Kidney (tissue), 14 donors: ENCODE results near the gene CTIF. TPM values are rescaled to one million over a fixed set of nuclear protein-coding genes. Genes with fewer than 3 reads are reported as not detected.

ENCODE experiments used
- DNase-seq, 5 donors: peaks; one replicate each; pipeline ENCODE4 v3.0.0-alpha.2; 2013 to 2020
- FAIRE-seq: peaks from 2 replicates; lab custom pipeline; 2012; peaks lifted over from hg19 to GRCh38; lab: Jason Lieb, UNC
- H3K27ac ChIP-seq, 2 donors: one replicate each; pipeline ENCODE4 v1.7.0; 2013; ENCODE audit warnings: low read depth in 2 of 2, low read length in 2 of 2, inconsistent platforms in 1 of 2
- H3K27me3 ChIP-seq: one replicate; pipeline ENCODE4 v1.7.1; 2013; ENCODE audit warnings: low read length, inconsistent platforms; ENCODE audit not compliant: control insufficient read depth, insufficient read depth
- H3K36me3 ChIP-seq, 3 donors: one replicate each; pipeline versions ENCODE4 v1.7.0 to v1.7.1; 2013; ENCODE audit warnings: low read length in 3 of 3, control low read depth in 1 of 3, inconsistent platforms in 1 of 3; ENCODE audit not compliant: insufficient read depth in 3 of 3, control insufficient read depth in 2 of 3
- H3K4me1 ChIP-seq, 3 donors: one replicate each; pipeline versions ENCODE4 v1.7.0 to v1.7.1; 2013; ENCODE audit warnings: low read length in 3 of 3, inconsistent platforms in 1 of 3, low read depth in 1 of 3; ENCODE audit not compliant: control insufficient read depth in 2 of 3, insufficient read depth in 2 of 3
- H3K4me3 ChIP-seq, 3 donors: one replicate each; pipeline versions ENCODE4 v1.7.0 to v1.8.1; 2013; ENCODE audit warnings: low read length in 3 of 3, control low read depth in 1 of 3, inconsistent platforms in 1 of 3
- H3K9ac ChIP-seq, 3 donors: one replicate each; pipeline versions ENCODE4 v1.7.0 to v1.7.1; 2013; ENCODE audit warnings: low read length in 3 of 3, control low read depth in 1 of 3, inconsistent platforms in 1 of 3
- H3K9me3 ChIP-seq, 3 donors: one replicate each; pipeline versions ENCODE4 v1.7.0 to v1.7.1; 2013; ENCODE audit warnings: low read length in 3 of 3, control low read depth in 1 of 3, inconsistent platforms in 1 of 3; ENCODE audit not compliant: control insufficient read depth in 2 of 3, insufficient read depth in 1 of 3
- intact Hi-C: fragments of 100-400 bp; cut with DNase I; formaldehyde crosslinking; loops from one replicate; pipeline ENCODE4 v1.11.1; 2022
- polyA plus RNA-seq: library from polyadenylated mRNA; stranded (reverse); fragments of 350-450 nt; fragmentation: Illumina TruSeq; extraction: RNeasy Lipid Tissue Mini Kit (QIAGEN cat#74804); gene quantifications from one replicate; pipeline ENCODE4 v1.2.3, GENCODE V29; 2014; ENCODE audit warnings: low read depth, low replicate concordance; ENCODE audit not compliant: insufficient read depth
- total RNA-seq: library from RNA; stranded (reverse); fragmentation: NEBNext Ultra II Directional; extraction: Animal tissue kit (Norgen Biotek cat#: 25700); gene quantifications from one replicate; pipeline ENCODE4 v1.2.1, GENCODE V29; 2021
- TF ChIP-seq, protein P1 (sequence below): IDR thresholded peaks from 3 replicates; pipeline ENCODE4 v1.5.1; 2012; ENCODE audit warnings: mild to moderate bottlenecking, moderate library complexity, borderline replicate concordance; ENCODE audit not compliant: insufficient read depth; ENCODE audit errors: extremely low read depth
- donor health status: control.
- donor health status: control.
- donor health status: control.
- donor health status: control.
- donor health status: control.
- donor health status: DM: yes; HTN: yes; CAD: no.
- donor health status: Normal renal cell carcinoma (clear cell type).

The CTIF gene
- total and polyA plus RNA-seq, 2 donors from 2014 or later, result 37.3 to 41.9 TPM

DNA sequence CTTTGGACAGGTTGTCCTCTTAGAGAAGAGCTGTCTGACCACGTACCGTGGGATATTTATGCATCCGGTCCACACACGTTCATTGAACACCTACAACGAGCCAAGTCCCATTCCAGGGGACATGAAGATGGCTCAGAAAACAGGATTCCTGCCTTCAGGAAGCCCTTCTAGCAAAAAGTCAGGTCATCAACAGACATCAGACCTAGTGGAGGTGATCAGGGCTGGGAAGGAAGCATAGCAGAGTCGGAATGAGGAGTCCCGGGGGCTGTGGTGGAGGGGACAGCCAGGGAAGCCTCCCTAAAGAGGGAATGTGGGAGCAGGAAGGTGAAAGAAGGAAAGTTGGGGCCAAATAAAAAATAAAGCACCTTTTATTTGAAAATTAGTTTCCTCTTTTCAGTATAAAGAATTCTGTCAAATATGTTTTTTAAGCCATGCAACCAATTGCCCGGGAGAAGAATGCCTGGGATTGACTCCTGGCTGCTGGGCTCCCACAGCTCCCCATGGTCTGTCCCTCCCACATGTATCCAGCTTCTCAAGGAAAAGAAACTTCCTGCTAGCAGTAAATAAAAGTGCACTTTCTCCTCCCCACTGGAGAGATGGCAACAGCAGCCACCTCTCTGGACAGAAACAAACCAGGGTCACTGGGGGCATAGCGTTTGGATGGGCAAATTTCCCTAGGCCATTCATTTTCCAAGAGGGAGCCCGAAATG, 267.1 kb downstream of the CTIF start:
- DNase-seq (peak in 3 of 5 donors; percentile 7 to 44 (median 30)), FAIRE-seq (no peak)
- H3K4me1 ChIP-seq, result peaks cover 0 to 36% (median 21%) of the 10 kb centered on the region in 3 donors
- no peaks in the 10 kb centered on the region for H3K27me3 ChIP-seq
- no peak overlapping the region for H3K27ac ChIP-seq
- H3K9me3 ChIP-seq, result no peaks in the 10 kb centered on the region
- H3K4me3 ChIP-seq, result no peak overlapping the region
- no peaks in the 10 kb centered on the region for H3K36me3 ChIP-seq
- TF ChIP-seq, protein P1, sequence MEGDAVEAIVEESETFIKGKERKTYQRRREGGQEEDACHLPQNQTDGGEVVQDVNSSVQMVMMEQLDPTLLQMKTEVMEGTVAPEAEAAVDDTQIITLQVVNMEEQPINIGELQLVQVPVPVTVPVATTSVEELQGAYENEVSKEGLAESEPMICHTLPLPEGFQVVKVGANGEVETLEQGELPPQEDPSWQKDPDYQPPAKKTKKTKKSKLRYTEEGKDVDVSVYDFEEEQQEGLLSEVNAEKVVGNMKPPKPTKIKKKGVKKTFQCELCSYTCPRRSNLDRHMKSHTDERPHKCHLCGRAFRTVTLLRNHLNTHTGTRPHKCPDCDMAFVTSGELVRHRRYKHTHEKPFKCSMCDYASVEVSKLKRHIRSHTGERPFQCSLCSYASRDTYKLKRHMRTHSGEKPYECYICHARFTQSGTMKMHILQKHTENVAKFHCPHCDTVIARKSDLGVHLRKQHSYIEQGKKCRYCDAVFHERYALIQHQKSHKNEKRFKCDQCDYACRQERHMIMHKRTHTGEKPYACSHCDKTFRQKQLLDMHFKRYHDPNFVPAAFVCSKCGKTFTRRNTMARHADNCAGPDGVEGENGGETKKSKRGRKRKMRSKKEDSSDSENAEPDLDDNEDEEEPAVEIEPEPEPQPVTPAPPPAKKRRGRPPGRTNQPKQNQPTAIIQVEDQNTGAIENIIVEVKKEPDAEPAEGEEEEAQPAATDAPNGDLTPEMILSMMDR, result no peak
- no peak overlapping the region for H3K9ac ChIP-seq
- intact Hi-C loops, result no loop called here

DNA sequence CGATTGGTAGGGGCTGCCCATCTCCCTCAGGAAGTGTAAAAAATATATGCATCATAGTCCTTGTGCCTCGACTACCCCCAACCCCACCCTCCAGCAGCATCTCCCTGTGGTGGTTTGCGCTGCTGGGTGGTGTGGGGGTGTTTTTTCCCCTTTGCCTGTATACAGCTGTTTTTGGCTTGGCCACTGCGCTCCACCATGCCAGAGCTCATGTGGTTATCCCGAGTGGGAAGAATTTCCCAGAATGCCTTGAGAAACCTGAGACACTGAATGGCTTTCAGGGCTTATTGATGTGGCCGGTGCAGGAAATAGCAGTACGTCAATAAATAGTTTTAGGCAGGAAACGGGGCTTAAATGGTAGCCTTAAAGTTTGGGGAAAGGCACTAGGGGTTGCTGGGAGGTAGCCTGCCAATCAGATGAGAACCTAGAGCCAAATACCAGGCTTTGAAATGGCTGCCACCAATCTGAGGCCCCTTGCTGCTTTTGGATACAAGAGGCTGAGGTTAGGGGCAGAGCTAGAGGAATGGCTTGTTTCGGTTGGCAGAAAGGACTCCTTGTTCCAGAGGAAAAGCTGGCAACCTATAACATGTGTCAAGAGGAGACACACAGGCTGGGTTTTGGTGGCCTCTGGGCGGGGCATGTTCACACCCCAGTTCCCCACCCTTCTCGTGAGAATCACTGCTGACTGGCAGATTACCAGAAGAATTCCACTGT, 267.9 kb downstream of the CTIF start:
- no peak for FAIRE-seq
- H3K27ac ChIP-seq, result no peak overlapping the region
- peaks cover 0 to 32% (median 14%) of the 10 kb centered on the region in 3 donors for H3K4me1 ChIP-seq

DNA sequence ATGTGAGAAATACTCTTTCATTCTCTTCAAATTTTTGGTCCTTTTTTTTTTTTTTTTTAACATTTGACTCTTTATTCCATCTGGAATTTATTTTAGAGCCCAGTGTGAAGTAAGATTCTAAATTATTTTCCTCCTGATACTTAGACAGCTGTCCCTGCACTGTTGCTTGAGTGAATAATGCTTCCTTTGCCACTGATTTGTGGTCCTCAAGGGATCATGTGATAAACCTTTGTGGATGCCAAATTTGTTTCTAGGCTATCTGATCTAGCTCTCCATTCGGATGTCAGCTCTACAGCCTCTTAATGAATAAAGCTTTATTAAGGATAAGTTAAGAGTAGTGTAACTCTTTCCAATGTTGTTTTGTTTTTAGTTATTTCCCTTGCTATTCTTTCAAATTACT, 269.6 kb downstream of the CTIF start:
- Histone ChIP-seq H3K9me3 (no peaks in the 10 kb centered on the region), H3K27me3 (no peaks in the 10 kb centered on the region), H3K4me1 (peaks cover 0 to 19% (median 6%) of the 10 kb centered on the region in 3 donors), H3K4me3 (no peak overlapping the region), H3K9ac (no peak overlapping the region), H3K27ac (no peak overlapping the region), H3K36me3 (no peaks in the 10 kb centered on the region)
- TF ChIP-seq, protein P1, result no peak
- intact Hi-C loops, result no loop called here
- DNase-seq (peak in 2 of 5 donors; percentile 7 to 56), FAIRE-seq (no peak)

More for the DNA sequence above, 267.9 kb downstream of the CTIF start:
- Histone ChIP-seq H3K27me3 (no peaks in the 10 kb centered on the region), H3K9me3 (no peaks in the 10 kb centered on the region), H3K36me3 (no peaks in the 10 kb centered on the region), H3K4me3 (no peak overlapping the region), H3K9ac (no peak overlapping the region)
- intact Hi-C loops, result no loop called here
- DNase-seq, result peak in 2 of 5 donors; percentile 8 to 26
- TF ChIP-seq, protein P1, result no peak
